Glutamatergic neuron (in vitro differentiated cells): Measurements from ENCODE around the gene ALDH1B1. TPM values are rescaled to one million over a fixed set of nuclear protein-coding genes. Genes with fewer than 3 reads are reported as not detected.

Experiments used
- DNase-seq: peaks from one replicate; pipeline ENCODE4 v3.0.0; 2022
- H3K27ac Mint-ChIP-seq: one replicate; pipeline ENCODE4 v1.8.0; 2020; ENCODE audit warnings: mild to moderate bottlenecking, mixed read lengths, inconsistent platforms; ENCODE audit not compliant: unreplicated experiment
- H3K27me3 Mint-ChIP-seq: one replicate; pipeline ENCODE4 v1.8.0; 2020; ENCODE audit warnings: mild to moderate bottlenecking, moderate library complexity, mixed read lengths, inconsistent platforms; ENCODE audit not compliant: unreplicated experiment
- H3K36me3 Mint-ChIP-seq: one replicate; pipeline ENCODE4 v1.8.0; 2020; ENCODE audit warnings: mild to moderate bottlenecking, mixed read lengths, inconsistent platforms; ENCODE audit not compliant: unreplicated experiment
- H3K4me1 Mint-ChIP-seq: one replicate; pipeline ENCODE4 v1.8.0; 2020; ENCODE audit warnings: mild to moderate bottlenecking, low read depth, mixed read lengths, inconsistent platforms; ENCODE audit not compliant: unreplicated experiment
- H3K4me3 Mint-ChIP-seq: one replicate; pipeline ENCODE4 v1.8.0; 2020; ENCODE audit warnings: mild to moderate bottlenecking, mixed read lengths, inconsistent platforms; ENCODE audit not compliant: unreplicated experiment
- H3K9me3 Mint-ChIP-seq: one replicate; pipeline ENCODE4 v1.8.0; 2020; ENCODE audit warnings: mild to moderate bottlenecking, moderate library complexity, mixed read lengths, inconsistent platforms; ENCODE audit not compliant: unreplicated experiment
- total RNA-seq: library from RNA; stranded (reverse); fragmentation: NEBNext Ultra II Directional; extraction: Animal tissue kit (Norgen Biotek cat#: 25700); gene quantifications from one replicate; pipeline ENCODE4 v1.2.1, GENCODE V29; 2021; ENCODE audit not compliant: unreplicated experiment
- TF ChIP-seq, protein P1 (sequence below): fragments of 200-600 bp; sonication (generic); IDR thresholded peaks from one replicate; pipeline ENCODE4 v1.5.0; 2021; ENCODE audit not compliant: partially characterized antibody, unreplicated experiment

Gene ALDH1B1
- total RNA-seq, 1 donor from 2014 or later = 15.3 TPM

DNA sequence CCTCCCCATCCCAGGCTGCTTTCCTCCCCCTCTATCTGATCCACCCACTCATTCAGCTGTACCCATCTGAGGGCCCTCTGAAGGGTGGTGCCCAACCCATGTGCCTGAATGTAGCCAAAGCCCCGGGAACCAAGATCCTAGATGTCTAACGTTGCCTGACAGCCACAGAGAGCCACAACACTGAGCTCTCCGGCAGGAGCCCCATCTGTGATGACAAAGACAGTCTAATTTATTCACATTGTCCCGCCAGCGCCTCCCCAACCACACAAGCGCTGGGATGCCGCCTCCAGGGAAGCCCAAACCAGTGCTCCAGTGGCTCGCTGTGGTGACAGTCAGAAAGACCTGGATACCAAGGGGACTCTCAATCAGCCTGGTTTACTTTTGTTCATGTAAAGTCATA, 23.4 kb downstream of the ALDH1B1 start:
- Mint-ChIP-seq H3K4me3 (peak overlapping the region; percentile 93), H3K4me1 (peaks cover 79% of the 10 kb centered on the region), H3K27me3 (peaks cover 21% of the 10 kb centered on the region), H3K27ac (peak overlapping the region; percentile 96), H3K36me3 (peaks cover 8% of the 10 kb centered on the region), H3K9me3 (peaks cover 23% of the 10 kb centered on the region)
- TF ChIP-seq, protein P1, sequence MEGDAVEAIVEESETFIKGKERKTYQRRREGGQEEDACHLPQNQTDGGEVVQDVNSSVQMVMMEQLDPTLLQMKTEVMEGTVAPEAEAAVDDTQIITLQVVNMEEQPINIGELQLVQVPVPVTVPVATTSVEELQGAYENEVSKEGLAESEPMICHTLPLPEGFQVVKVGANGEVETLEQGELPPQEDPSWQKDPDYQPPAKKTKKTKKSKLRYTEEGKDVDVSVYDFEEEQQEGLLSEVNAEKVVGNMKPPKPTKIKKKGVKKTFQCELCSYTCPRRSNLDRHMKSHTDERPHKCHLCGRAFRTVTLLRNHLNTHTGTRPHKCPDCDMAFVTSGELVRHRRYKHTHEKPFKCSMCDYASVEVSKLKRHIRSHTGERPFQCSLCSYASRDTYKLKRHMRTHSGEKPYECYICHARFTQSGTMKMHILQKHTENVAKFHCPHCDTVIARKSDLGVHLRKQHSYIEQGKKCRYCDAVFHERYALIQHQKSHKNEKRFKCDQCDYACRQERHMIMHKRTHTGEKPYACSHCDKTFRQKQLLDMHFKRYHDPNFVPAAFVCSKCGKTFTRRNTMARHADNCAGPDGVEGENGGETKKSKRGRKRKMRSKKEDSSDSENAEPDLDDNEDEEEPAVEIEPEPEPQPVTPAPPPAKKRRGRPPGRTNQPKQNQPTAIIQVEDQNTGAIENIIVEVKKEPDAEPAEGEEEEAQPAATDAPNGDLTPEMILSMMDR = no peak
- DNase-seq = peak; percentile 49

DNA sequence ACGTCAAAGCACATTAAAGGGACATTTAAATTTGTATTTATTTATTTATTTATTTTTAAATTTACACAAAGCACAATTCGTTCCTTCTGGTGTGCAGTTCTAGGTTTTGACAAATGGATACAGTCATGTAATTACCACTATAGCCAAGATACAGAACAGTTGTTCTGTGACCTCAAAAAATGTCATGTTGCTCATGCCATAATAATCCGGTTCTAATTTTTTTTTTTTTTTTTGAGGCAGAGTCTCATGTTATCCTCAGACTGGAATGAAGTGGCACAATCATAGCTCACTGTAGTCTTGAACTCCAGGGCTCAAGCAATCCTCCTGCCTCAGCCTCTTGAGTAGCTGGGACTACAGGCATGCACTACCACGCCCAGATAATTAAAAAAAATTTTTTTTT, 24.0 kb downstream of the ALDH1B1 start:
- peaks cover 26% of the 10 kb centered on the region for H3K9me3 Mint-ChIP-seq
- H3K4me1 Mint-ChIP-seq = peaks cover 77% of the 10 kb centered on the region
- TF ChIP-seq, protein P1 = no peak
- peak overlapping the region; percentile 93 for H3K4me3 Mint-ChIP-seq
- H3K27me3 Mint-ChIP-seq = peaks cover 25% of the 10 kb centered on the region
- H3K27ac Mint-ChIP-seq = peak overlapping the region; percentile 96
- peaks cover 8% of the 10 kb centered on the region for H3K36me3 Mint-ChIP-seq
- DNase-seq = no peak

DNA sequence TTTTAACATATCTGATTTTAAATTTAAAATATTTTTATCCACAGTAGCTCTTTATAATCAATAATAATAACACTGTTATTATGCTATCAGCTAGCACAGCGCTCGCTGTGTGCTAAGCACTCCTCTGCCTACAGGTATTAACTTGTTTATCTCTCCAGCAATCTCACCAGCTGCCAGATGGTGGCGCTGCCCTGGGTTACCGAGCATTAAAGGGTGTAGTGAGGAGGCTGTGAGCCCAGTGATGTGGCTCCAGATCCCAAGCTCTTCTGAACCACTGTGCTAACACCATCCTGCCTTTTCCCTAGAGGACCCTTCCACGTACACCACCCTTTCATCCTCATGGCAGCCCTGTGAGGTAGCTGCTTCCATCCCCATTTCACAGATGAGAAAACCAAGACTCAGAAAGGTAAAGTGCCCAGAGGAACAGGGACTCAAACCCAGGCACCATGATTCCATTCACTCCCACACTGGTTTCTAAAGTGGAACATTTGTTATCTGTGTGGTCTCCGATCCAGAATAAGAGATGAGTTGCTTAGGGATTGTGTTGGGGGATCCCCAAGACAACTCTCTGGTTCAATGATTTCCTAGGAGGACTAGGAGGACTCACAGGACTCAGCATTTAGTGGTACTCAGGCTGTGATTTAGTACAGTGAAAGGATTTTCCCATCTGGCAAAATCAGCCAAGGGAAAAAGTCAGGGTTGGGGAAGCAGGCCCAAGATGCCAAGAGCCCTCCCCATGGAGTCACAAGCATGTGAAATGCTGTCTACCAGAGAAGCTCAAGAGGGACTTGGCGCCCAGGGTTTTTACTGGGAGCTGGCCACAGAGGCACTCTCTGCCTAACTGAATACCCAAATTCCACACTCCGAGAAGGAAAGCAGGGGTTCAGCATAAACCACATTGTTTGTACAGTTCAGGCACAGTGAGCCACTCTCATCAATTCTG, 24.8 kb downstream of the ALDH1B1 start:
- Mint-ChIP-seq H3K4me3 (peak overlapping the region; percentile 68), H3K27ac (peak overlapping the region; percentile 73), H3K27me3 (peaks cover 31% of the 10 kb centered on the region), H3K9me3 (peaks cover 32% of the 10 kb centered on the region), H3K4me1 (peaks cover 72% of the 10 kb centered on the region), H3K36me3 (peaks cover 8% of the 10 kb centered on the region)
- peak; percentile 82 for DNase-seq
- TF ChIP-seq, protein P1 = peak; percentile 86

DNA sequence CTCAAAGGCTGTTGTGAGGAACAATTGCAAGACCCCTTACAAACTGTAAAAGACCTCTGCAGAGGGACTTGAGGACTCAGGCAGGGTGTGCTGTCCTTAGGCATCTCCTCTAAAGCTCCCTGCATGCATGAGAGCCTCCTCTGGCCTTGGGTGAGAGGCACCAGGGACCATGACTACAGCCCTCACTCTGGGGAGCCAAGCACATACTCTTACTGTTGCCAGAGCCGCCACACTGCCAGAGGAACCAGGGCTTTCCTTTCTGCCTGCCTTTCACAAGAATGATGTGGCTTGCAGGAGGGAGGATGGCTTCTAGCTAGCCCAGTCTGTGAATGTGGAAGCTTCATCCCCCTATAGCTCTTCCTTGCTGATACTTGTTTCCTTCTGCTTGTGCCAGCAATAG, 25.9 kb downstream of the ALDH1B1 start:
- DNase-seq = no peak
- peaks cover 38% of the 10 kb centered on the region for H3K27me3 Mint-ChIP-seq
- TF ChIP-seq, protein P1 = no peak
- peaks cover 37% of the 10 kb centered on the region for H3K9me3 Mint-ChIP-seq
- H3K4me1 Mint-ChIP-seq = peaks cover 65% of the 10 kb centered on the region
- H3K4me3 Mint-ChIP-seq = peak overlapping the region; percentile 92
- H3K27ac Mint-ChIP-seq = peak overlapping the region; percentile 100
- peaks cover 2% of the 10 kb centered on the region for H3K36me3 Mint-ChIP-seq

DNA sequence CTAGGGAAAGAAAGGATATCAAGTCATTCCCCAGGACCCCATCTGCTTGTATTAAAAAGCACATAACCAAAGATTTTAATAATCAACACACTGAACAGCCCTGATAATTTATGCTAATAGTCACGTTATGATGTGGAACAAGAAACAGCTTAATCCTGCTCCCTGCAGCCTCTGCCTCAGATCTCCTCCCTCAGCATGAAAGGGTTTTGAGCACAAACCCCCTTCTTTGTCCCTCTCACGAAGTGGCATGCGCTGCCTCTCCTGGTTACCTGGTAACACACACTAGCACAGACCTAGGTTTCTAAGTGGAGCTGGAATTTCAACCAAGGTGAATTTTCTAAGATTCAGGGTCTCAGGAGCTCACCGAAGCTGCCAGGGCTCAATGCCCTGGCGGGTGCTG, 26.7 kb downstream of the ALDH1B1 start:
- peaks cover 33% of the 10 kb centered on the region for H3K9me3 Mint-ChIP-seq
- TF ChIP-seq, protein P1 = no peak
- H3K27me3 Mint-ChIP-seq = peaks cover 36% of the 10 kb centered on the region
- H3K27ac Mint-ChIP-seq = peak overlapping the region; percentile 100
- no peak for DNase-seq
- H3K4me1 Mint-ChIP-seq = peaks cover 58% of the 10 kb centered on the region
- no peaks in the 10 kb centered on the region for H3K36me3 Mint-ChIP-seq
- H3K4me3 Mint-ChIP-seq = peak overlapping the region; percentile 92
